CD4-positive, alpha-beta T cell treated with Interleukin-6 at 100 ng/mL for 8 hours (primary cell): ENCODE measurements around the gene CUEDC2.

Source experiments
- DNase-seq: peaks from one replicate; pipeline ENCODE4 v3.0.0-alpha.2; 2020; ENCODE audit warnings: mixed read lengths, low spot score

CUEDC2 gene, protein sequence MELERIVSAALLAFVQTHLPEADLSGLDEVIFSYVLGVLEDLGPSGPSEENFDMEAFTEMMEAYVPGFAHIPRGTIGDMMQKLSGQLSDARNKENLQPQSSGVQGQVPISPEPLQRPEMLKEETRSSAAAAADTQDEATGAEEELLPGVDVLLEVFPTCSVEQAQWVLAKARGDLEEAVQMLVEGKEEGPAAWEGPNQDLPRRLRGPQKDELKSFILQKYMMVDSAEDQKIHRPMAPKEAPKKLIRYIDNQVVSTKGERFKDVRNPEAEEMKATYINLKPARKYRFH

DNA sequence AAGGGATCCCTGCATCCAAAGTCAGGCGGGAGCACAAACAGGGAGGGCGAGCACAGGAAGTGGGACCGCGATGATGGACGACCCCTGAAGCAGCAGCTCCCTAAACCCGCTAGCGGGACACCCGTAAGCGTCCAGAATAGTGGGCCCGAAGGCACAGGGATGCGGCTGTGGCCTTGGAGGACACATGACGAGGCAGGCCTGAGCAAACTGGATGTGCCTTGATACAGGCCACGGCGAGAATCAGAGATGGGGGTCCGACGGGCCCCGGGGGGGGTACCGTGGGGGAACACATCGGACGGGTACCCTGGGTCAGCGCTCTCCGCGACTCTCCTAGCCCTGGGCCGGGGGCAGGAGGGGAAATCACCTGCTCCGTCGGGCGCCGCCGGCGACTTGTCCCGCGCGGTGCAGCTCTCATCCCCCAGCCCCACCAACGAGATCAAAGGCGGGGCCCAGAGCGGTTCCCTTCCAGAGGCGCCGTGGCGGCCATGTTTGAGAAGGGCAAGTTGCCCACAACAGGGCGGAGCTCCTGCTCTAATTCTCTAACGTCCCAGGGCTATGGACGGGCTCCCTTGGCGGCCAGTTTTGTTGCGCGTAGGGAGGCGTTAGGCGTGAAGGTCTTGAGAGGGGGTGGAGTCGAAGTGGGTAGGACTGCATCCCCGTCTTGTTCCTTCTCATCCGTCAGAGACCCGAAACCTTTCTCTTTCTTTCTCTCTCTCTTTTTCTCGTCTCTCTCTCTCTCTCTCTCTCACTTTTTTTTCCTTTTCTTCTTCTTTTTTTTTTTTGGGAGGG lies at the start of gene CUEDC2:
TSS of gene CUEDC2 (minus strand) at position 413 of the 789 bp plus-strand sequence. CDS start 7,386 bp downstream, outside the sequence.
- peak; percentile 95 for DNase-seq

DNA sequence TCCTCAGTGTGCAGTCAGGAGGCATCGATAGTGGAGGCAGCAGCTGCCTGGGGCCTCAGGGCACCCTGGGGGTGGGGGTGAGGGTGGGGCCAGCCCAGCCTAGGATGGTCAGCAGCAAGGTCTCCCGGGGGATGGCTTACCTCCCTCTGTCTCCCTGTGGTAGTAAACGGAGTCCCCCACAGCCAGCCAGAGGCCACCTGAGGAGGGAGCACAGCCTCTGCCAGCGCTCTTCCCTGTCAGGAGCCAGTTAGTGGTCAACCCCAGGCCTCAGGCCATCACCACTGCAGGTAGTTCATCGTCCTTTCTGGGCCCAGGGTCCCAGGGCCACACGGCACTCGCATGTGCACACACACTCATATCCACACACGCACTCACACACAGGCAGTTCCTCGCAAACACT lies 48.0 kb upstream of the CUEDC2 start:
- DNase-seq: no peak

DNA sequence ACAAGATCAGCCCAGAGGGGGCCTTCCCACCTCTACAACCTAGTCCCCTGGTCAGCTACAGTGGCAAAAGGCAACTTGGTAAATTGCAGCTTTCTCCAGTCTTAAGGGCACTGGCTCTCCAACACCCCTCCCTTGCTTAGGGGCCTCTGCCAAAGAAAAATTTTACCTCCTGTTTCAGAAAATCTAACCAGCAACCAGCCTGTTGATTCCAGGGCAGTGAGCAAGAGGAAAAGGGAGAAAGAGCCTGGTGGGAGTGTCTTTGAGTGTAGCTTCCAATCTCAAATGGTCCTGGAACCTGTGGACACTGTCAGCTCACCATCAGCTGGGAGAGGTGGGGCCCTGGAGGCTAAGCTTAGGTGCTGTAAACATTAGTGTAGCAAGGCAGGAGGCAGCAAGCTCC lies 47.3 kb upstream of the CUEDC2 start:
- DNase-seq: no peak

DNA sequence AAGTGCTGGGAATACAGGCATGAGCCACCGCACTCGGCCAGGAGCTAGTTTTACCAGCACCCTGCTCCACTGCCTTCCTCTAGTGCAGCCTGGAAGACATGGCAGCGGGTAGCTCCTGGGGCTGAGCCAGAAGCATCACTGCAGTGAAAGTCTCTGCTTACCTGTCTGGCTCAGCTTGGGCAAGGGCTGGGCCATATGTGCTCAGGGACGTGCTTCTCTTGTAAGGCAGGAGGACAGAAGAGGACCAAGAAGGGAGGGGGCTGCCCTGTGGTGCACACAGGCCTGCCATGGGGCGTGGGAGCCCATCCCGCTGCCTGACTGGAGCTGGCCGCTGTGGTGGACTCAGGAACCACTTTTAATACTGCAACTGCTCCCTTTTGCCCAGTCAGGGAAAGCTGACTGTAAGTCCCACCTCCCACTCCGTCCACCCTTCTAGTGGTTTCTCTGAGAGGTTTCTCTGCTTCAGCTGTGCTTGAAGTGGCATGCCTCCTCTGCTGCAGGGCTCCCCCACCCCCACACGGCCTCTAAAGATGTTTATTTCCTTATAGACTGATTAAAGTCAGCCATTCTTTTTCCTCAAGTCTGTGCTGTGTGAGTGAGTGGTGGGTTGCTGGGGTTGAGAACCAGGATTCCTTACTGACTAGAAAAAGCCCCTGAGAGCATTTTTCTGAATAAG lies 44.2 kb upstream of the CUEDC2 start:
- no peak for DNase-seq

DNA sequence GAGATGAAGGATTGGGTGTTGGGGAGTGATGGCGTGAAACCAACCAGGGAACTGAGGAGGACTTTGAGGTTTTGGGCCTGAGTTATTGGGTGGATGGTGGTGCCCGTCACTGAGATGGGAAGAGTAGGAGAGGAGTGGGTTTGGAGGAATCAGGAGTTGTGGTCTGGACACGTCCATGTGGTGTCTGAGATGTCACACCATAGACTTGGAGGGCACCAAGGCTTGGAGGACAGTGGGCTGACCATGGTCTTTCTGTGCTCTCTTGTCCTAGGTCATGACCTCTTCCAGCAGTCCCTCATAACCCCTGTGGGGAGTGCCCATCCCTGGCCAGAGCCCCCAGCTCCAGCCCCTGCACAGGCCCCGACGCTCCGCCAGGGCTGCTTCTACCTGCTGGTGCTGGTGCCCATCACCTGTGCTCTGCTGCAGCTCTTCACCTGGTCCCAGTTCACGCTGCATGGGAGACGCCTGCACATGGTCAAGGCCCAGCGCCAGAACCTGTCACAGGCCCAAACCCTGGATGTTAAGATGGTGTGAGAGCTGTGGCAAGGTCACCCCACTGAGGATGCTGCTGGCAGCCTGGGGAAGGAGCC lies 43.2 kb upstream of the CUEDC2 start:
- DNase-seq: no peak

DNA sequence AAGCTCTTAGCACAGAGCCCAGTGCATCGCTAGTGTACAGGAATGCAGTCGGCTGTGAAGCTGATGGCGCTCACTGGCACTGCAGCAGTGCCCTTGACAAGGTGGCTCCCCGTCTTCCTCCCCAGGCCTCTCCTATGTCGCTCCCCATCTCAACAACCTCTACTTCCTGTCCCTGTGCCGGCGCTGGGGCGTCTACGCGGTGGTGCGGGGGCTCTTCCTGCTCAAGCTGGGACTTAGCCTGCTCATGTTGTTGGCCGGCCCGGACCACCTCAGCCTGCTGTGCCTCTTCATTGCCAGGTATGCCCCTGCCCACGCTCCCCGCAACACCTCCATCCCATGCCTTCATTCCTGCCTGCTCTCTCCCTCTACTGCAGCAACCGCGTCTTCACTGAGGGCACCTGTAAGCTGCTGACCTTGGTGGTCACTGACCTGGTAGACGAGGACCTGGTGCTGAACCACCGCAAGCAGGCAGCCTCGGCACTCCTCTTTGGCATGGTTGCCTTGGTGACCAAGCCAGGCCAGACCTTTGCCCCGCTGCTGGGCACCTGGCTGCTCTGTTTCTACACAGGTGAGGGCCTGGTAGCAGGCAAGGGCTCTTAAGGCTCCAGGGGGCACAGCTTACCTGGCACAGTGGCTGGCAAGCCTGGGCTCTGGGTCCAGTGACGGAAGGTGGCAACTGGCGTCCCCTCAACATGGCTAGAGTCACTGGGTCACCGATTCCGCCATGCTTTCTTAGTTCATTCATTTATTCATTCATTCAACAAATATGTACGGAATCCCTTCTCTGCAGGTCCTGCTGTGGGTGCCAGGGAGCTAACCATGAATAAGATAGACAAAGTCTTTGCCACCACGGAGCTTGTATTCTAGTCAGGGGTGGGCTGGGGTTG lies 41.3 kb upstream of the CUEDC2 start:
- peak; percentile 32 for DNase-seq

DNA sequence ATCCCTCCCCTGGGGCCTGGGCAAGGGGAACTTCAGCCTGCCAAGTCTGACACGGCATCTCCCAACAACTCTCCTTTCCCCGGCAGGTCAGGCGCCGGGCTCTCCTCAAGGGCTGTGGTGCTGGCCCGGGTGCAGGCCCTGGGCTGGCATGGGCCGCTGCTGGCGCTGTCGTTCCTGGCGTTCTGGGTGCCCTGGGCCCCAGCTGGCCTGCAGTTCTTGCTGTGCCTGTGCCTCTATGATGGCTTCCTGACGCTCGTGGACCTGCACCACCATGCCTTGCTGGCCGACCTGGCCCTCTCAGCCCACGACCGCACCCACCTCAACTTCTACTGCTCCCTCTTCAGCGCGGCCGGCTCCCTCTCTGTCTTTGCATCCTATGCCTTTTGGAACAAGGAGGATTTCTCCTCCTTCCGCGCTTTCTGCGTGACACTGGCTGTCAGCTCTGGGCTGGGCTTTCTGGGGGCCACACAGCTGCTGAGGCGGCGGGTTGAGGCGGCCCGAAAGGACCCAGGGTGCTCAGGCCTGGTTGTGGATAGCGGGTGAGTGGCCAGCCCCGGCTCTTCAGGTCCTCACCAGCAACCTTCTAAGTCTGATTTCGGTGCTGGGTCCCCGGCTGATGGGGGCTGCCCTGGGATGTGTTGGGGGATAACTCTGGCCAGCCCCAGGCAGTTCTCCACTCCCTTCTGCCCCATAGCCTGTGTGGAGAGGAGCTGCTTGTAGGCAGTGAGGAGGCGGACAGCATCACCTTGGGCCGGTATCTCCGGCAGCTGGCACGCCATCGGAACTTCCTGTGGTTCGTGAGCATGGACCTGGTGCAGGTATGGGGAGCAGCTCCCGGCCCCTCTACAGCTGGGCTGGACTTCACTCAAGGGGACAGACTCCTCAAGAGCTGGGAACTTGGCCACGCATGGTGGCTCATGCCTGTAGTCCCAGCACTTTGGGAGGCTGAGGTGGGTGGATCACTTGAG lies 38.5 kb upstream of the CUEDC2 start:
- no peak for DNase-seq

DNA sequence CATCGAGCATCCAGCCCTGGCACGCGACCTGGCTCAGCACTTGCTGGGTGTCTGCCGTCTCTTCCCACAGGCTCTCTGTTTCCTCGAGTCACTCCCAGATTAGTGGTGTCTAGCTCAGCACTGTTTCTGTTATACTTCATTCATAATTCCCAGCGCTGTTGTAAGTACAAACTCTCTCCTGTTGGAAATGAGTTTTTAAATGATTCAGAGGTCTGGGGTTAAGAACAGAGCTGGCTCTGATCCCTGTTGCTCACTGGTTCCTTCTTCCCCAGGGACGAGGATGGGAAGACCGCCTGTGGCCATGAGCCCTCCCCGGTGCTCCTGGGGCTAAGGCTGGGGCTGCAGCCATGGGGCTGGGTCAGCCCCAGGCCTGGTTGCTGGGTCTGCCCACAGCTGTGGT lies 36.3 kb upstream of the CUEDC2 start:
- no peak for DNase-seq

DNA sequence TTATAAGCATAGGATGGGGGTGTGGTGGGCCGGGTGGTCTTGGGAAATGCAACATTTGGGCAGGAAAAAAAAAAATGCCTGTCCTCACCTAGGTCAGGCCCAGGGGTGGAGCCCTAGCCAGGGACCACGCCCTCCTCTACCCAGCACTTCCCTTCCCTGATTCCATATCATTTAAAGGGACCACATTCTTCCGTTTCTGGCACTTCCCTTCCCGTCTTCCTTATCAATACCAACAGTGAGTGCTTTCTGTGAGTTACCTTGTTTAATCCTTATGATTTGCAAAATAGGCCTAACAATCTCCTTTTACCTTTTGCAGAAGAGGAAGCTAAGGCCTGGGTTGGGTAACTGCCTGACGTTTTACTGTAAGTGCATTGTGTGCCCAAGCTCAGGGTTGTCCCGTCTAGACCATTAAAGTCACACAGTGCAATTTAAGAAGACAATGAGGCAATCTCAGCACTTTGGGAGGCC lies 35.6 kb upstream of the CUEDC2 start:
- DNase-seq: no peak

DNA sequence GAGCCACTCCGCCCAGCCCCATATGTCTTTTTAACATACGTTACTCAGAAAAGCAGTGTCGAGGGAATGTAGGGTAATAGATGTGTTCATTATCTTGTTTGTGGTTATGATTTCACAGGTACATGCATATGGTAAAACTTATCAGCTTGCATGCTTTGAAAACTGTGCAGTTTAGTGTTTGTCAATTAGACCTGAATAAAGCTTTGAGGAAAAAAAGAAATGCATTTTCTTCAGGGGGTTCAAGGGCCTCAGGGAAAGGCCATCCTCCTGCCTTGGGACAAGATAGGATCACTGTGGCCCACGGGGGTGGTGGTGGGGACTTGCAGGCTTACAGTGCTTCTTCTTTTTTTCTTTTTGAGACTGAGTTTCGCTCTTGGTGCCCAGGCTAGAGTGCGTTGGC lies 34.9 kb upstream of the CUEDC2 start:
- DNase-seq: no peak

DNA sequence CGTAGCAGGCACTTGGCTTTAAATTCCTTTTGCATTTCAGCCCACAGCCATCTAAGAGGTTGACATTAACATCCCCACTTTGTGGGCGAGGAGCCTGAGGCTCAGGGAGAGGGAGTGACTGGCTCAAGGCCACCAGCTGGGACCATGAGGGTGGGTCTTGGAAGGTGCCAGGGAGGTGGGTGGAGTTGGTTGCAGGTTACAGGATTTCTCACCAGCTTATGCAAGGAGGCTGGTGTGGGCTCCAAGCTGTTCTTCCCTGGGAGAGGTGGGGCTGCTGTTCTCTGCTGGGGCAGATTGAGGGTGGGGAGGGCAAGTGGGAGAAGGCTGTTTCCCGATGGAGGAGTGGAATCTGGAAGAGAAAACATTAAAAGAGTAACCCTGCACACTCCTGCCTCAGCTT lies 33.1 kb upstream of the CUEDC2 start:
- DNase-seq: no peak

DNA sequence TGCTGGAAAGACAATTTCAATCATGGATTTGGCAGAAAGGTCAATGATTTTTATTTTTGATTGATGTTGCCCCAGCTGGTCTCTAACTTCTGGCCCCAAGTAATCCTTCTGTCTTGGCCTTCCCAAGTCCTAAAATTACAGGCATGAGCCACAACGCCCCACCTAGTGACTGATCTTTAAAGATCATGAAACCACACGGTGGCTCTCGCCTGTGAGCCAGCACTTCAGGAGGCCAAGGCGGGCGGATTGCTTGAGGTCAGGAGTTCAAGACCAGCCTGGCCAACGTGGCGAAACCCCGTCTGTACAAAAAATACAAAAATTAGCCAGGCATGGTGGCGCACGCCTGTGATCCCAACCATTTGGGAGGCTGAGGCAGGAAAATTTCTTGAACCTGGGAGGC lies 31.6 kb upstream of the CUEDC2 start:
- DNase-seq: no peak

DNA sequence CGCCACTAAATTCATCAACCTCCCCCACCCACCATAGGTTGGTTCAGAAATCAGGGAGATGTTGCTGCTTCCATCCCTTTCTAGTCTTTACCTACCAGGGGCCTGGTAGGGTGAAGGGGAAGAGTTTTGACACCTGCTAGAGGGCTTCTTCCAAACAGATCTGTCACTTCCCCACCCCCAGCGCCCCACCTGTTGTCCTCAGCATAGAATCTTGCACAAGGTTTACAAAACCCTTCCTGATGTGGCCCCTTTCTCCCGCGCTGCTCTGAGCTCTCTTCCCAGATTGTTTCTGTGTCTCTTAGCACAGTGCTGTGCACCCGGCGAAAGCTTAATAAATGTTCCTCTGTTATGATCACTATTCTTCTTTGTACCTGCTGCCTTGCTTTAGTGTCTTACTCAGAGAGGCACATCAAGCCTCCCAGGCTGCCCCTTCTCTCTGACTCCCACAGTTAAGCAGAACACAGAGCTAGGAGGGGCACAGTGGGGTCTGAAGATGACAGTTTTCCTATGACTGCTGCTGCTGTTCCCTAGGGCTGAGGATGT lies 30.2 kb upstream of the CUEDC2 start:
- no peak for DNase-seq

DNA sequence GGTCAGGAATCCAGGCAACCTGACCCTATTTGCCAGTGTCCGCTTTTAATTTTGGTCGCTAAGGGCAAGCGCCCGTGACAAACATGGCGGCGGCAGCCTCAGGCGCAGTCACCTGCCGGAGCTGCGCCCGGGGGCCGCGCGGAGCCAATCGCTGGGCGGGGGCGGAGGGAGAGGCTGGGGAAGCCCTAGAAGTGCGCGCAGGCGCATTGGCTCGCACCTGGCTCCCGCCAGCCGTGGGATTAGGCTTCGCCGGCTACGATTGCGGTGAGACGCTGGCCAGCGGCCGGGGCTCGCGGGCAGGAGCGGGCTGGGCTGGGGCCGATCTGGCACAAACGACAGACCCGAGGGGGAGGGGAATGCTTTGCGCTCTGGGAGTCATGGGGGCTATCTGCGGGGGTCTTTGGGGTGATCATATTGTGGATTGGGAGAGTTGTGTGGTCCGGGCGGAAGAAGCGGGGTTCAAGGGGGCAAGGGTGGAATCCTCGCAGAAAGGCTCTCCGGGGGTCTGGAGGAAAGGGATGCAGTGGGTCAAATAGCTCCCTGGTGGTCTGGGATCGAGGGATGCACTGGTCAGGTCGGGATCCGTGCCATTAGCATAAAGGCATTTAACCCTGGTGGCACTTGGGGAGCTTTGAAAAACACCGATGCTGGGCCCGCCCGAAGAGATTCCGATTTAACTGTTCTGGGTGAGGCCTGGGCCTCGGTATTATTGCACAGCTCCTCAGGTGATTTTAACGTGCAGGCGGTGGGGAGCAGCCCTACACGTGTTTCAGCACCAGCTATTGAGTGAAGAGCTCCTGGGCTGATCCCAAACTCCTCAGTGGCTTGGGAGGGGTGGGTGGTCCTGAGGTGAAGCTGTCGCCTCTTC lies 29.0 kb upstream of the CUEDC2 start:
- DNase-seq: peak; percentile 93

DNA sequence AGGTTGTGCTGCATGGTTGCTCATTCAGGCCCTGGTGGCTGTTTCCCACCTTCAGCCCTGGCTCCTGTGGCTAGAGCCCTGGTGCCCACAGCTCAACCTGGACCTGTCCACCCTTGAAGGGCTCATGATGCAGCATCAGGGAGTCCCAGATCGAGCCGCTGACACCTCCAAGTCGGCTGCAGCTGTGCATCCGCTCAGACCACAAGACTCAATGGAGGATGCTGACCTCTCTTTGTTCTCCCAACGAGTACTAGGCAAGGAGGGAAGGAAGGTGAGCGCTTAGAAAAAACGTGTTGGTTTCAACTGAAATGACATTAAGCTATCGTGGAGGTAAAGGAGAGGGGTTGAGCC lies 28.4 kb upstream of the CUEDC2 start:
- DNase-seq: no peak

DNA sequence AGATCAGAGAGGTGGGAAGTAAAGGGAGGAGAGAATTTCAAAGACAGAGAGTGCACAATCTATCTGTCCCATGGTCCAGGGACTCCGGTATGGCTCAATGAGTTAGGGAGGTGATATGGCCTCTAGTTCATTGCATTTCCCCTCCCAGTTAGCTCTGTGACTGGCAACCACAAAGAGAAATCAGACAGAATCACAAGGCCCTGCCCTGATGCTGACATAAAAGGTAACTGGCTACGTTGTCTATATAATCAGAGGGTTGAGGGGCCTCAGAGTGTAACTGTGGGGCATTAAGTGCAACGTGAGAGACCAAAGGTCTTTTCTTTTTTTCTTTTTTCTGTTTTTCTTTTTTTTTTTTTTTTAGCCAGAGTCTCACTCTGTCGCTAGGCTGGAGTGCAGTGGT lies 26.3 kb upstream of the CUEDC2 start:
- DNase-seq: no peak

DNA sequence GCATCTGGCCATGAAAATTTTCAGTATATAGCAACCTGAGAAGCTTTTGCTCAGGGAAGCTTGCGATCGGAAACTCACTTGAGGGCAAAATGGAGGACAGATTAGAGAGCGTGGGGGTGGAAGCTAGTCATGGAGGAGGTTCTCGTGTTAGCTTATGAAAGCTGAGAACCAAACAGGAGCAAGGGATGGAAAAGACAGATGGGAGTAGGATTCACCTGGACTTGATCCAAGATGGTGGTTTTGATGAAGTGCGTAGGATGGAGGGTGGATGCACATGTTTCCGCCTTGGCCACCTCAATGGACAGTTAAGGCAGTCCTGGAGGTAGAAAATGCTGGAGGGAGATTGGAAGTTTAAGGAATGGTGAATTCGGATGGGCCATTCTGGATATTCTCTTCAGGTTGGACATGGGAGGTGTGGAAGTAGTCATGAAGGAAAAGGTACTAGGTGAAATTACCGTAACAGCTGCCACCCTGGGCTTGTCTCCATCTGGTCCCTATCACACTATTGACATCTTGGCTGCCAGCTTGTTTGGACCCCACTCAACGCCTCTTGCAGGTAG lies 25.3 kb upstream of the CUEDC2 start:
- DNase-seq: no peak

DNA sequence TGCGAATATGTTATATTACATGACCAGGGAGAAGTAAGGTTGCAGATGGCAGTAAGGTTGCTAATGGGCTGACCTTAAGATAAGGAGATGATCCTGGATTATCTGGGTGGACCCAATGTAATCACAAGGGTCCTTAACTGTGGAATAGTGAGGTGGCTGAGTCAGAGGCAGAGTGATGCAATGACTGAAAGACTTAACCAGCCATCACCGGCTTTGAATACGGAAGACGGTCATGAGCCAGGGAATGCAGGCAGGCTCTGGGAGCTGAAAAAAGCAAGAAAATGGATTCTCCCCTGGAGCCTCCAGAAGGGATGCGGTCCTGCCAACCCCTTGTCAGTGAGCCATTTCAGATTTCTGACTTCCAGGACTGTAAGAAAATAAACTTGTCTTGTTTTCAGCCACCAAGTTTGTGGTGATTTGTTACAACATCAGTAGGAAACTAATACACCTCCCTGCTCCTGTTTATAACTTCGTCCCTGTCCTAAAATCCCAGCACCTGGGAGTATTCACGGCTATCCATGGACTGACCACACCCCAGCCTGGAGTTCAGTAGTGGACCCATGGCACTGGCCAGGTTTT lies 23.6 kb upstream of the CUEDC2 start:
- DNase-seq: no peak
